Endothelial cell of umbilical vein (primary cell): ENCODE data around the gene VGLL1. TPM values are rescaled to one million over a fixed set of nuclear protein-coding genes. Genes with fewer than 3 reads are reported as not detected.

Experiments
- BruUV-seq: library from RNA; stranded (reverse); fragments of 400-500 nt; replicated peaks from 2 replicates; lab custom pipeline; 2021; lab: Mats Ljungman, UMichigan
- CTCF ChIA-PET: fragments of 300-600, 350-600 bp; sonication (Branson Sonifier 250); formaldehyde crosslinking; loops from one replicate; lab custom pipeline; 2021; ENCODE audit warnings: antibody characterized with exemption, inconsistent platforms; lab: Charles Lee
- POLR2A ChIA-PET: fragments of 300-600, 350-600 bp; sonication (Branson Sonifier 250); formaldehyde crosslinking; loops from one replicate; lab custom pipeline; 2021; ENCODE audit warnings: antibody characterized with exemption, inconsistent platforms; lab: Charles Lee
- DNase-seq: peaks from one replicate; pipeline ENCODE4 v3.0.0-alpha.2; 2011; ENCODE audit warnings: low read depth, low spot score
- FAIRE-seq: peaks from 2 replicates; lab custom pipeline; 2011; peaks lifted over from hg19 to GRCh38; lab: Jason Lieb, UNC
- H2AFZ ChIP-seq: 2 replicates; pipeline ENCODE4 v1.6.0; 2012; ENCODE audit warnings: low read depth, low read length, control low read depth, inconsistent platforms
- H3K27ac ChIP-seq: 2 replicates; pipeline ENCODE4 v1.5.1; 2011; ENCODE audit warnings: low read depth, mild to moderate bottlenecking, control low read depth, low read length, moderate library complexity; ENCODE audit not compliant: insufficient read depth
- H3K27me3 ChIP-seq, 2 experiments: 2 replicates each; pipeline versions ENCODE4 v1.6.0 to v1.6.1; 2011; ENCODE audit warnings: low read length in 2 of 2, mixed read lengths in 1 of 2; ENCODE audit not compliant: control insufficient read depth in 2 of 2, insufficient read depth in 2 of 2
- H3K36me3 ChIP-seq, 2 experiments: 2 replicates in 1 of 2; 3 replicates in 1 of 2; pipeline ENCODE4 v1.5.1; 2011; ENCODE audit warnings: low read length in 2 of 2, mild to moderate bottlenecking in 1 of 2, moderate library complexity in 1 of 2; ENCODE audit not compliant: control insufficient read depth in 2 of 2, insufficient read depth in 2 of 2; ENCODE audit errors: extremely low read depth in 1 of 2
- H3K4me1 ChIP-seq: 3 replicates; pipeline ENCODE4 v1.5.1; 2011; ENCODE audit warnings: mild to moderate bottlenecking, low read length; ENCODE audit not compliant: control insufficient read depth, insufficient read depth; ENCODE audit errors: extremely low read depth
- H3K4me2 ChIP-seq: 2 replicates; pipeline ENCODE4 v1.6.1; 2011; ENCODE audit warnings: low read length, control low read depth, mixed read lengths; ENCODE audit not compliant: insufficient read depth
- H3K4me3 ChIP-seq, 3 experiments: fragments of 200-600 bp in 1 of 3; sonication (generic), shearing (Covaris generic) in 1 of 3; replicated peaks in 1 of 3; 2 replicates each; pipeline ENCODE4 v1.5.1; 2011 to 2016; ENCODE audit warnings: control low read depth in 3 of 3, low read length in 3 of 3, mild to moderate bottlenecking in 2 of 3, inconsistent platforms in 1 of 3, low read depth in 1 of 3, moderate library complexity in 1 of 3; ENCODE audit not compliant: insufficient read depth in 1 of 3
- H3K79me2 ChIP-seq: 2 replicates; pipeline ENCODE4 v1.6.0; 2012; ENCODE audit warnings: low read length, inconsistent platforms; ENCODE audit not compliant: control insufficient read depth, insufficient read depth
- H3K9ac ChIP-seq: replicated peaks from 2 replicates; pipeline ENCODE3; 2011; ENCODE audit warnings: low read length, control low read depth; ENCODE audit not compliant: insufficient read depth; ENCODE audit errors: extremely low read depth
- H3K9me1 ChIP-seq: replicated peaks from 3 replicates; pipeline ENCODE4 v1.6.0; 2011; ENCODE audit warnings: mild to moderate bottlenecking, low read length; ENCODE audit not compliant: control insufficient read depth, insufficient read depth; ENCODE audit errors: extremely low read depth
- H3K9me3 ChIP-seq: replicated peaks from 2 replicates; pipeline ENCODE4 v1.5.1; 2012; ENCODE audit warnings: low read length, inconsistent platforms; ENCODE audit not compliant: control insufficient read depth, insufficient read depth
- H4K20me1 ChIP-seq: replicated peaks from 2 replicates; pipeline ENCODE3; 2011; ENCODE audit warnings: mild to moderate bottlenecking, low read length; ENCODE audit not compliant: control insufficient read depth, insufficient read depth; ENCODE audit errors: extremely low read depth
- EZH2 ChIP-seq: IDR thresholded peaks from 2 replicates; pipeline ENCODE4 v1.6.1; 2012; ENCODE audit warnings: borderline replicate concordance, low read depth, mild to moderate bottlenecking, moderate library complexity, low read length, inconsistent platforms; ENCODE audit not compliant: severe bottlenecking
- FOS ChIP-seq: IDR thresholded peaks from 2 replicates; pipeline ENCODE4 v1.6.1; 2011; ENCODE audit warnings: mild to moderate bottlenecking, low read length, moderate library complexity, borderline replicate concordance; ENCODE audit not compliant: insufficient read depth
- GATA2 ChIP-seq: IDR thresholded peaks from 2 replicates; pipeline ENCODE4 v1.7.0; 2011; ENCODE audit warnings: low read depth, mild to moderate bottlenecking, moderate library complexity, mixed read lengths, low read length; ENCODE audit not compliant: insufficient read length, insufficient read depth
- JUN ChIP-seq: IDR thresholded peaks from 2 replicates; pipeline ENCODE4 v1.6.1; 2011; ENCODE audit warnings: borderline replicate concordance, low read depth; ENCODE audit not compliant: insufficient read length, insufficient read depth
- MAX ChIP-seq: IDR thresholded peaks from 2 replicates; pipeline ENCODE4 v1.6.1; 2011; ENCODE audit not compliant: insufficient read depth, insufficient read length
- MYC ChIP-seq: IDR thresholded peaks from one replicate; pipeline ENCODE4 v1.6.1; 2011; ENCODE audit warnings: mild to moderate bottlenecking, low read depth, low read length
- POLR2A ChIP-seq: IDR thresholded peaks from 2 replicates; pipeline ENCODE4 v1.6.1; 2012; ENCODE audit warnings: low read depth, mild to moderate bottlenecking, control low read depth, low read length
- POLR2AphosphoS5 ChIP-seq: IDR thresholded peaks from 2 replicates; pipeline ENCODE4 v1.6.1; 2012; ENCODE audit warnings: low read depth, mild to moderate bottlenecking, control low read depth, low read length, moderate library complexity; ENCODE audit not compliant: insufficient read depth
- dilution Hi-C: fragments of 300-500 bp; cut with MboI; formaldehyde crosslinking; loops from one replicate; pipeline ENCODE4 v1.15.0; 2019; ENCODE audit warnings: low sequenced_read_pairs; ENCODE audit not compliant: extremely low pct_ligation_motif_present
- intact Hi-C: fragments of 100-400 bp; cut with micrococcal nuclease; formaldehyde crosslinking; loops from one replicate; pipeline ENCODE4 v1.10.0; 2022
- polyA plus RNA-seq, 4 experiments: library from polyadenylated mRNA; depleted of rRNA in 3 of 4; stranded (reverse) in 3 of 4; unstranded in 1 of 4; fragments of >200 nt; gene quantifications; 2 replicates each; pipeline versions ENCODE4 v1.2.1 to v1.2.3, GENCODE V29; 2011 to 2012; ENCODE audit warnings: missing spikeins in 1 of 4
- total RNA-seq: library from RNA; stranded (reverse); gene quantifications from 2 replicates; pipeline ENCODE4 v1.2.3, GENCODE V29; 2021
- TF ChIP-seq, protein P1 (sequence below), 2 donors: IDR thresholded peaks; 1 replicate in 1 of 2; 2 replicates in 1 of 2; pipeline ENCODE4 v1.5.1; 2011; ENCODE audit warnings: low read length in 2 of 2, mild to moderate bottlenecking in 2 of 2, moderate library complexity in 2 of 2, control low read depth in 1 of 2, inconsistent platforms in 1 of 2, low read depth in 1 of 2; ENCODE audit not compliant: insufficient read depth in 1 of 2; ENCODE audit errors: extremely low read depth in 1 of 2

VGLL1 gene
- total and polyA plus RNA-seq, 2 donors (not counting 3 experiments of a cell fraction or from before 2014, with no cell fraction given): not detected

- Histone ChIP-seq H3K27ac (no peak overlapping the region), H3K4me3 (no peak overlapping the region), H3K36me3 (no peaks in the 10 kb centered on the region), H3K9me3 (no peaks in the 10 kb centered on the region), H3K9ac (no peak overlapping the region), H3K4me2 (no peak overlapping the region), H4K20me1 (no peaks in the 10 kb centered on the region), H3K27me3 (no peaks in the 10 kb centered on the region), H3K4me1 (no peaks in the 10 kb centered on the region), H3K9me1 (no peaks in the 10 kb centered on the region), H3K79me2 (no peaks in the 10 kb centered on the region), H2AFZ (no peak overlapping the region)
- DNase-seq: no peak
- POLR2A ChIA-PET: no interaction called here
- BruUV-seq: no TSS peak
- dilution Hi-C loops (no loop called here), intact Hi-C loops (no loop called here)
- TF ChIP-seq FOS (no peak), MAX (no peak), GATA2 (no peak), POLR2A (no peak), EZH2 (no peak), POLR2AphosphoS5 (no peak), MYC (no peak), JUN (no peak)
- TF ChIP-seq, protein P1, sequence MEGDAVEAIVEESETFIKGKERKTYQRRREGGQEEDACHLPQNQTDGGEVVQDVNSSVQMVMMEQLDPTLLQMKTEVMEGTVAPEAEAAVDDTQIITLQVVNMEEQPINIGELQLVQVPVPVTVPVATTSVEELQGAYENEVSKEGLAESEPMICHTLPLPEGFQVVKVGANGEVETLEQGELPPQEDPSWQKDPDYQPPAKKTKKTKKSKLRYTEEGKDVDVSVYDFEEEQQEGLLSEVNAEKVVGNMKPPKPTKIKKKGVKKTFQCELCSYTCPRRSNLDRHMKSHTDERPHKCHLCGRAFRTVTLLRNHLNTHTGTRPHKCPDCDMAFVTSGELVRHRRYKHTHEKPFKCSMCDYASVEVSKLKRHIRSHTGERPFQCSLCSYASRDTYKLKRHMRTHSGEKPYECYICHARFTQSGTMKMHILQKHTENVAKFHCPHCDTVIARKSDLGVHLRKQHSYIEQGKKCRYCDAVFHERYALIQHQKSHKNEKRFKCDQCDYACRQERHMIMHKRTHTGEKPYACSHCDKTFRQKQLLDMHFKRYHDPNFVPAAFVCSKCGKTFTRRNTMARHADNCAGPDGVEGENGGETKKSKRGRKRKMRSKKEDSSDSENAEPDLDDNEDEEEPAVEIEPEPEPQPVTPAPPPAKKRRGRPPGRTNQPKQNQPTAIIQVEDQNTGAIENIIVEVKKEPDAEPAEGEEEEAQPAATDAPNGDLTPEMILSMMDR (IDR thresholded peaks at IDR 0.05; ENCODE audit: extremely low read depth in 1 of 2, insufficient read depth in 1 of 2, low read depth in 1 of 2, low read length in 2 of 2): no peak
- FAIRE-seq: no peak
- CTCF ChIA-PET: no interaction called here
Measured at GRCh38 chrX:136528645-136529315, 3.2 kb upstream of the VGLL1 start.
